ENCODE results near the gene COL9A2.

GRCh38 chr1:40257688-40258444 lies 59.2 kb downstream of the COL9A2 start, which contains the start of gene ZMPSTE24:
- TF ChIP-seq EP300 (conservative IDR thresholded peaks at IDR 0.05; ENCODE audit: poor library complexity, severe bottlenecking) (peak; percentile 70), SMC3 (conservative IDR thresholded peaks at IDR 0.05; ENCODE audit: poor library complexity) (peak; percentile 52), EZH2 (IDR thresholded peaks at IDR 0.05; ENCODE audit: borderline replicate concordance, insufficient read depth, low read length, poor library complexity, severe bottlenecking) (no peak), CTCF (IDR thresholded peaks at IDR 0.05; ENCODE audit: poor library complexity, severe bottlenecking) (no peak)

Data from neural cell (in vitro differentiated cells).